ENCODE measurements around the gene AQP7.
"Not testable (repeated sequence)": the region's sequence is repeated elsewhere in the genome, so short reads cannot be mapped to it uniquely, and the experiment has no call there.

Gene AQP7

GRCh38 chr9:33364127-33364526 lies 38.2 kb downstream of the AQP7 start:
- CTCF ChIA-PET, result no interaction called here
- Mint-ChIP-seq H3K4me1 (no peaks in the 10 kb centered on the region), H3K4me3 (no peak overlapping the region), H3K36me3 (peaks cover 24% of the 10 kb centered on the region), H3K27ac (no peak overlapping the region), H3K9me3 (no peaks in the 10 kb centered on the region), H3K27me3 (no peaks in the 10 kb centered on the region)
- DNase-seq, result no peak

- H3K9me3 Mint-ChIP-seq, H3K4me3 Mint-ChIP-seq, CTCF ChIA-PET, H3K27me3 Mint-ChIP-seq, H3K27ac Mint-ChIP-seq, DNase-seq: not testable (repeated sequence)
- Mint-ChIP-seq H3K4me1 (peaks cover 11% of the 10 kb centered on the region), H3K36me3 (peaks cover 20% of the 10 kb centered on the region)
These were observed 43.7 kb downstream of the AQP7 start for GRCh38 chr9:33358641-33359040.

- Mint-ChIP-seq H3K9me3 (no peaks in the 10 kb centered on the region), H3K4me3 (no peak overlapping the region), H3K27ac (no peak overlapping the region), H3K27me3 (no peaks in the 10 kb centered on the region), H3K36me3 (peaks cover 20% of the 10 kb centered on the region), H3K4me1 (peaks cover 11% of the 10 kb centered on the region)
- CTCF ChIA-PET, result interaction anchor here (1.0 to 1.1 kb wide), 2 partner anchors 19 to 97 kb away, joined by 4 to 6 read pairs; no protein-coding TSS in a partner anchor
- DNase-seq, result no peak
These were observed 46.4 kb downstream of the AQP7 start for GRCh38 chr9:33355933-33356332.

GRCh38 chr9:33354651-33355211 lies 47.6 kb downstream of the AQP7 start:
- DNase-seq, result no peak
- CTCF ChIA-PET, result interaction anchor here (0.8 kb wide), 1 partner anchor 67 kb away, joined by 3 read pairs; no protein-coding TSS in a partner anchor
- Mint-ChIP-seq H3K4me3 (no peak overlapping the region), H3K4me1 (peaks cover 11% of the 10 kb centered on the region), H3K36me3 (peaks cover 20% of the 10 kb centered on the region), H3K27ac (peak overlapping the region; percentile 3), H3K9me3 (no peaks in the 10 kb centered on the region), H3K27me3 (no peaks in the 10 kb centered on the region)

GRCh38 chr9:33351547-33351946 lies 50.8 kb downstream of the AQP7 start:
- Mint-ChIP-seq H3K9me3 (no peaks in the 10 kb centered on the region), H3K4me3 (no peak overlapping the region), H3K4me1 (peaks cover 11% of the 10 kb centered on the region), H3K36me3 (peaks cover 41% of the 10 kb centered on the region), H3K27ac (no peak overlapping the region), H3K27me3 (no peaks in the 10 kb centered on the region)
- CTCF ChIA-PET, result interaction anchor here (1.4 kb wide), 1 partner anchor 65 kb away, joined by 5 read pairs; no protein-coding TSS in a partner anchor
- DNase-seq, result no peak

- Mint-ChIP-seq H3K36me3 (peaks cover 44% of the 10 kb centered on the region), H3K27me3 (no peaks in the 10 kb centered on the region), H3K27ac (no peak overlapping the region), H3K9me3 (no peaks in the 10 kb centered on the region), H3K4me3 (no peak overlapping the region), H3K4me1 (peaks cover 11% of the 10 kb centered on the region)
- CTCF ChIA-PET, result interaction anchor here (1.6 kb wide), 1 partner anchor 25 kb away, joined by 5 read pairs; no protein-coding TSS in a partner anchor
- DNase-seq, result no peak
These were observed 52.1 kb downstream of the AQP7 start for GRCh38 chr9:33350310-33350709.

- CTCF ChIA-PET, result interaction anchor here (1.6 kb wide), 1 partner anchor 26 kb away, joined by 5 read pairs; no protein-coding TSS in a partner anchor
- Mint-ChIP-seq H3K27me3 (no peaks in the 10 kb centered on the region), H3K4me1 (peaks cover 6% of the 10 kb centered on the region), H3K9me3 (no peaks in the 10 kb centered on the region), H3K4me3 (no peak overlapping the region), H3K36me3 (peaks cover 44% of the 10 kb centered on the region), H3K27ac (no peak overlapping the region)
- DNase-seq, result no peak
These were observed 52.6 kb downstream of the AQP7 start for GRCh38 chr9:33349743-33350142.

GRCh38 chr9:33348998-33349397 lies 53.4 kb downstream of the AQP7 start:
- H3K36me3 Mint-ChIP-seq, result peaks cover 42% of the 10 kb centered on the region
- no peak overlapping the region for H3K4me3 Mint-ChIP-seq
- H3K9me3 Mint-ChIP-seq, result no peaks in the 10 kb centered on the region
- H3K27ac Mint-ChIP-seq, result no peak overlapping the region
- CTCF ChIA-PET, result no interaction called here
- no peaks in the 10 kb centered on the region for H3K4me1 Mint-ChIP-seq
- H3K27me3 Mint-ChIP-seq, result no peaks in the 10 kb centered on the region
- DNase-seq, result no peak

- no peak overlapping the region for H3K27ac Mint-ChIP-seq
- peaks cover 47% of the 10 kb centered on the region for H3K36me3 Mint-ChIP-seq
- CTCF ChIA-PET, result no interaction called here
These were observed 55.8 kb downstream of the AQP7 start for GRCh38 chr9:33346564-33346963.

GRCh38 chr9:33344145-33344544 lies 58.2 kb downstream of the AQP7 start:
- H3K9me3 Mint-ChIP-seq, result peaks cover 18% of the 10 kb centered on the region
- peaks cover 8% of the 10 kb centered on the region for H3K4me1 Mint-ChIP-seq
- CTCF ChIA-PET, result no interaction called here
- peaks cover 64% of the 10 kb centered on the region for H3K36me3 Mint-ChIP-seq
- H3K27ac Mint-ChIP-seq, result peak overlapping the region; percentile 30
- no peak overlapping the region for H3K4me3 Mint-ChIP-seq
- H3K27me3 Mint-ChIP-seq, result no peaks in the 10 kb centered on the region
- no peak for DNase-seq

More at GRCh38 chr9:33346564-33346963, 55.8 kb downstream of the AQP7 start:
- H3K27me3 Mint-ChIP-seq, result no peaks in the 10 kb centered on the region
- no peaks in the 10 kb centered on the region for H3K9me3 Mint-ChIP-seq
- no peak overlapping the region for H3K4me3 Mint-ChIP-seq
- no peak for DNase-seq
- no peaks in the 10 kb centered on the region for H3K4me1 Mint-ChIP-seq

GRCh38 chr9:33341182-33341581 lies 61.2 kb downstream of the AQP7 start:
- no peak overlapping the region for H3K4me3 Mint-ChIP-seq
- H3K4me1 Mint-ChIP-seq, result peaks cover 9% of the 10 kb centered on the region
- H3K36me3 Mint-ChIP-seq, result peaks cover 57% of the 10 kb centered on the region
- no peak overlapping the region for H3K27ac Mint-ChIP-seq
- DNase-seq, result no peak
- H3K27me3 Mint-ChIP-seq, result no peaks in the 10 kb centered on the region
- peaks cover 23% of the 10 kb centered on the region for H3K9me3 Mint-ChIP-seq
- CTCF ChIA-PET, result no interaction called here

- Mint-ChIP-seq H3K9me3 (peaks cover 23% of the 10 kb centered on the region), H3K36me3 (peaks cover 55% of the 10 kb centered on the region), H3K4me1 (peaks cover 9% of the 10 kb centered on the region), H3K4me3 (no peak overlapping the region), H3K27ac (no peak overlapping the region), H3K27me3 (no peaks in the 10 kb centered on the region)
- no peak for DNase-seq
- CTCF ChIA-PET, result no interaction called here
These were observed 62.2 kb downstream of the AQP7 start for GRCh38 chr9:33340186-33340585.

Measured in activated naive CD4-positive, alpha-beta T cell treated with anti-CD3 and anti-CD28 coated beads, Interleukin-2, amount 10 ng/mL, durations not matched to agents 7 days and 5 days (primary cell).